Camera-type eye (tissue), 1 donor: Measurements from ENCODE around the gene TGFBR3L. TPM values are rescaled to one million over a fixed set of nuclear protein-coding genes. Genes with fewer than 3 reads are reported as not detected.

Source experiments
- total RNA-seq: library from RNA; depleted of rRNA; stranded (reverse); fragments of >200 nt; gene quantifications from one replicate; pipeline ENCODE4 v1.2.3, GENCODE V29; 2014

Gene TGFBR3L
- not detected for total RNA-seq

DNA sequence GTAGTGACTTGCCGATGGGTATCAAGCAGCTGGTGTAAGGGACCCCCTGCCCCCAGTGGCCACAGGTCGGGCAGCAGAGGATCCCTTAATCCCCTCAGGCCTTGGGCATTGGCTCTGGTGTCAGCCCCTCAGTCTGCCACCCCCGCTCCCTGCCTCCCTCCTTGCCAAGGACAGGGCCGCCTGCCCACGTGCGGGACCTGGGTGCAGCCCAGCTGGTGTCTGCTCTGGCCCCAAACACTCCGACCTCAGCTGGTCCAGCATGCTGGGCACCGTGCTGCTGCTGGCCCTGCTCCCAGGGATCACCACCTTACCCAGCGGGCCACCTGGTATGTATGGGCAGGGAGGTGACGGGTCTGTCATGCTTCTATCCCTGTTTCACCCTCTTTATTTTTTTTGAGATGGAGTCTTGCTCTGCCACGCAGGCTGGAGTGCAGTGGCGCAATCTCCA lies at the start of gene TGFBR3L:
Gene TGFBR3L (plus strand): TSS at position 233 of the 448 bp plus-strand sequence.

DNA sequence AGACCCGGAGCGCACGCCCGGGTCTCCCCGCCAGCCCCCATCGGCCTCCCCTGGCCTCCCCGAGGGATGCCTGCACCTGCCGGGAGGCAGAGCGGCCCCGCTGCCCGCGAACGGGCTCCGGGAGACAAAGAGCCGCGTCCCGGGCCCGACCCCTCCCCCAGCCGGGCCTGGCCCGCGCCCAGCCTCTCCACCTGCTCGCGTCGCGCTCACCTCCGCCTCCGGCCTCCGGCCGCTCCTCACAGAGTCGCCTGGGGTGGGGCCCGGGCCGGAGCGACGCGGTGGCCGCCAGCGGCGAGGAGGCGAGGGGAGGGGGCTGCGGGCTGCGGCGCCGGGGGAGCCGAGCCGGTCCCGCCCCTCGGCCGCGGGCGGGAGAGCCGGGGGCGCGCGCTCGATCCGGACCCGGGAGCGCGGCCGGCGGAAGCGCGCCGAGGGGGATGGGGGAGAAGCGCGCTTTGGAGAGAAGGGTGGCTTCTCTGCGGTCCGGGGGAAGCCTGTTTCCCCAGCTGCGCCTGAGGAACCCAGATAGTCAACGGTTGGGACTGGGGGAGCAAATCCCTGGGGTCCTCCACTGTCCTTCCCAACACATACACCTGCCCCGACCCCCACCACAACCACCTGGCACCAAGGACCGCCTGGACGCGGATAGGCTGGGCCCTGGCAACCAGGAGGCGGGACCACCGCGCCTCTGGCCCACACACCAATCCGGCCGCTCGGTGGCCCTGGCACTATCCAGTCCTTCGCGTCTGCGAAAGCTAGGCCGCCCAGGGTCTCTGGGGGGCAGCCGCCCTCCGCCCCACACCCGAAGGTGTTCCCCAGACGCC lies 40.3 kb upstream of the TGFBR3L start, which contains the start of gene PRR36:
Gene PRR36 (minus strand): TSS at position 315 of the 821 bp plus-strand sequence. CDS start 701 bp downstream, outside the sequence.

DNA sequence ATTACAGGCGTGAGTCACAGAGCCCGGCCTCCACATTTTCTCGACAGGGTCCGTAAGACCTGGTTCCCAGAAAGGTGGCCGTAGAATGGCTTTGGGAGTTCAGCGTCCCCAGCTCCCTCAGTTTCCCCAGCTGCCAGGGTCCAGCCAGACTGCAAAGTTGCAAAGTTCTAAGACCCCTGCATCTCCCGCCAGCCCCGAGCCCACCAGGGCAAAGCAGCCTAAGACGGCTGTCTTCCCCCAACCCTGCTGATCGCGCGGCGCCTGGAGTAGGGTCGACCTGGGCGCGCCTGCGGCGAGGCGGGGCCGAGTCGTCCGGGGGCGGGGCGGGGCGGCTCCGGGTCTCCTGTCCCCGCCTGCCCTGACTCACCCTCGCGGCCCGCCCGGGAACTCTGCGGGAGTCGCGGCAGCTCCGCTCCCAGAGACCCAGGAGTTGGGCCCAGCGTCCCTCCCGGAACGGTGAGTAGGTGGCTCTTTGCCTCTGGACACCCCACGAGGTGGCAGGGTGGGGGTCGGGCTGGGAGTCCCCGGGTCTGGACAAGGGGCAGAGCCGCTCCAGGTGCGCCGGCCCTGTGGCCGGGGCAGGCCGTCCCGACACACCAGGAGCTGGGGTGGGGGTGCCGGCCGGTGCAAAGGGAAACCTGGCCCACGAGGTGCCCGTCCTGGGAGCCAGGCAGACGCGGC lies 26.3 kb upstream of the TGFBR3L start, which contains the start of gene LRRC8E:
Gene LRRC8E (plus strand): TSS at position 366 of the 681 bp plus-strand sequence. CDS start 7,094 bp downstream, outside the sequence.

DNA sequence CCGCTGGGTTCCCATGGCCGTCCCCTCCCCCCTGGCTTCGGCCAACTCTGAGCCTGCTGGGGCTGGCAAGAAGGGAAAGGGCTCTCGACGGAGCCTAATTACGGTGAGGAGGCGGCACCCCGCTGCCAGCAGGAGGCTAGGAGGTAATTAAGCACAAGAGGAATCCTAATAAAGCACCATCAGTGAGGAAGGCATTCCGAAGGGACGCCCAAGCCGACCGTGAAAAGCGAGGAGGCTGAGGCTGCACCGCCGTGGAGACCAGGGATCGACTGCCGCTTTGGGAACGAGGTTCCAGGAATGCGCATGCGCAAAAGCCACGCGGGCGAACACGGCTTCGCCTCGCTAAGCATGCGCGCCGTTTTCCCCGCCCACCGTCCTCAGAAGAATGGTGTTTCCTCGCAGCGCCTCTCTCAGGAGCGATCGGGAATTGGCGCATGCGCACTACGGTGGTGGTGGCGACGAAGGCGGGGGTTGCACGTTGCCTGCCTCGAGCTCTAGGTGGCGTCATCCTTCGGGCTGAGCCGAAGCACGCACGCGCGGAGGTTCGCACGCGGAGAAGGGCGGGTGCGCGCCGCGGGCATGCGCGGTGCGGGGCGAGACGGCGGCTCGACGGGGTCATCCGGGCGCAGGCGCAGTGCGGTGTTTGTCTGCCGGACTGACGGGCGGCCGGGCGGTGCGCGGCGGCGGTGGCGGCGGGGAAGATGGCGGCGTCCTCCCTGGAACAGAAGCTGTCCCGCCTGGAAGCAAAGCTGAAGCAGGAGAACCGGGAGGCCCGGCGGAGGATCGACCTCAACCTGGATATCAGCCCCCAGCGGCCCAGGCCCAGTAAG lies 11.2 kb upstream of the TGFBR3L start, which contains the start of gene MAP2K7:
Gene MAP2K7 (plus strand): TSS at position 634 of the 830 bp plus-strand sequence. CDS start 68 bp downstream, at position 702.

DNA sequence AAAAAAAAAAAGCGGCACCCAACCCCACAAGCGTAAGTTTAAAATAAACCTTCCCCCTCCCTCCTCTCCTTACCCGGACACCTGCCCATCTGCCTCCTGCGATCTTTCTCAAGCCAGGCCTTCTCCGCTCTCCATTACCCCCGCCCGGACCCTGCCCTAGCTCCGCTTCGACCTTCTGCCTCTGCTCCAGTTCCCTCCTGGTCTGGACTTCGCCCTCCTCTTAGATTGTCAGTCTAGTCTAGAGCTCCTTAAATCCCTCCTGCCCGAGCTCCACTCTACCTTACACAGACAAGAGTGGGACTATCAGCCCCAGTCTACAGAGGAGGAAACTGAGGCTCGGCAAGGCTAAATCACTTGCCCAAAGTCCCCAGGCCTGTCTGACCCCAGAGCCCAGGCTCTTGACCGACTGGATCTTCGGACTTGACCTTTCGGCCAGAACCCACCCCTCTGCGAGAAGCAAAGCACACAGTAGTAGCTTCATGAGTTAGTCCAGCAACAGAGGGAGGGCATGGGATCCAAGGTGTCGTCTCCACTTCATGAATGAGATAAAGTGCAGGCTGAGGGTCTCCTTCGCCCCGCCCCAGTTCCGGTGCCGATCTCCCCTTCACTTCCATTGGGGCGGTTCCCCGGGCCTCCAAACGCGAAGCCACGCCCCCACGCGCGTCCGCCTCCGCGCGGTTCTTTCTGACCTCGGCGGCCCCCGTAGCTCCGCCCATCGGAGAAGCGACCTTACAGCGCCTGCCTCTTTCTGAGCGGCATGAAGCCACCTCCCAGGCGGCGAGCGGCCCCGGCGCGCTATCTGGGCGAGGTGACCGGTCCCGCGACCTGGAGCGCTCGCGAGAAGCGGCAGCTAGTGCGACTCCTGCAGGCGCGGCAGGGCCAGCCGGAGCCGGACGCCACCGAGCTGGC lies 5.2 kb downstream of the TGFBR3L start, which contains the start of gene SNAPC2:
Gene SNAPC2 (plus strand): TSS at position 729 of the 909 bp plus-strand sequence. CDS start 29 bp downstream, at position 758.

DNA sequence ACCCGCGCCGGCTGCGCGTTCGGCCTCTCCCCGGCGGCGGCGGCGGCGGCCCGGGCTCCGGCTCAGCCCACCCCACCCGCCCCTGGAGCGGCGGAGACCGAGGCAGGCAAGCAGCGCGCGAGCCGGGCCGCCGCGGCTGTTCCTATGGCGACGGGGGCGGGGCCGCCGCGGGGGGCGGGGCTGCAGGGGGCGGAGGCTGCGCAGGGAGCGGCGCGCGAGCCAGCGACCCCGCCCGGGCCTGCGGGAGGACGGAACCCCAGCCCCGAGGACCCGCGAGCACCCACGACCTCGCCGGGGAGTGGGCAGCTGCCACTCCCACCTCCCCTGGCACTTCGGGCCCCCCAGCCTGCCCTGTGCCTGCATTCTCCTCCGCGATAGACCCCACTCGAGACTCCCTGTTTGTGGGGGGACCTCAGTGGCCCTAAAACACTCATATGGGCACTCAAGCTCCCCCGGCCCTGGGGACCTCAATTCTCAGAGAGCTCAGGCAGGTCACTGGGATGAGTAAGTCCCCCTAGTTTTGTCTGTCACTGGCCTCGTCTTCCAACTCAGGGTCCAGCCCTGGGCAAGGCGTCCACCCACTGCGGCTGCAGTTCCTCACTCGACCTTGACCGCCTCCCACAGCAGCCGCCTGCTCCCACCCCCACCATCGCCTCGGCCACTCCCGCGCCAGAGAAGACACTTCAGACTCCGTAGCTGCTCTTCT lies 11.5 kb downstream of the TGFBR3L start, which contains the start of gene CTXN1:
Gene CTXN1 (minus strand): TSS at position 115 of the 706 bp plus-strand sequence. CDS start 597 bp downstream, outside the sequence.

DNA sequence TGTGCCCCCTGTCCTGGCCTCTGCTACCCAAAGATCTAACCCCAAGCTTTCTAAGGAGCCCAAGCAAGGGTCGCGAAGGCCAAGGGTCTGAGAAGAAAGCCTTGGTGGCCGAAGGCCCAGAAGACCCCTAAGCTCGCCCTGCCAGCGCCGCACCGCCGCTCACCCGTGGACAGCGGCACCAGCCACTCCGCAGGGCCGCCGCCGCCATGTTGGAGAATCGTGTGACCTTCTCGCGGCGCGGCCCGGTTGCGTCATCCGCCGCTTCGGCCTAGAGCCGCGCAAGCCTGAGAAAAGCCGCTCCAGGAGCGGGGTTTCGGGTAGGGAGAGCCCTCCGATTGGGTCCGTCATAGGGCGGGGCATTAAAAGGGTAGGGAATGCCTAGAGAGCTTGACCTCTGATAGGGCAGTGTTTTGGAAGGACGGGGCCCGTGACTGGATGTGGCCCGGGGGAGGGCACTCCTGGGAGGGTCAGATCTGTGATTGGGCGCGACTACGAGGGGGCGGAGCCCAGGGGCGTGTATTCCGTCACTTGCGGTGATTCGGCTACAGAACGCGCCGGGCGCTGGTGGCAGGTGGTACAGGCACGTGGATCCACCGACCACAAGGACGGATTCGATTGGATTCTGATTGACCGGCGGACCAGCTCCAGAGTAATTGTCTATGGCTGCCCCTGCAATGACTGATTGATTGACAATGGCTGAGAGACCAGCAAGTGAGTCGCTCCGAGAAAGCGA lies 29.0 kb downstream of the TGFBR3L start, which contains the start of gene TIMM44:
Gene TIMM44 (minus strand): TSS at position 223 of the 733 bp plus-strand sequence. CDS start 15 bp downstream, at position 208.

Other genes with a start within 250 kb of the TGFBR3L start
- not detected for gene RETN, start 245.8 kb upstream of the TGFBR3L start, total RNA-seq
- not detected for gene MCEMP1, start 237.7 kb upstream of the TGFBR3L start, total RNA-seq
- 36.9 TPM for gene TRAPPC5, start 234.0 kb upstream of the TGFBR3L start, total RNA-seq
- gene FCER2, start 212.7 kb upstream of the TGFBR3L start, total RNA-seq = not detected
- gene CLEC4G, start 182.7 kb upstream of the TGFBR3L start, total RNA-seq = 0.71 TPM
- 5.4 TPM for gene CD209, start 167.3 kb upstream of the TGFBR3L start, total RNA-seq
- gene CLEC4M, start 151.6 kb upstream of the TGFBR3L start, total RNA-seq = 0.27 TPM
- 26.1 TPM for gene EVI5L, start 84.6 kb upstream of the TGFBR3L start, total RNA-seq
- 4.7 TPM for gene PRR36, start 40.4 kb upstream of the TGFBR3L start, total RNA-seq
- 0.33 TPM for gene LRRC8E, start 26.3 kb upstream of the TGFBR3L start, total RNA-seq
- 20.3 TPM for gene MAP2K7, start 11.0 kb upstream of the TGFBR3L start, total RNA-seq
- gene SNAPC2, start 5.5 kb downstream of the TGFBR3L start, total RNA-seq = 7.1 TPM
- gene CTXN1, start 11.3 kb downstream of the TGFBR3L start, total RNA-seq = 10.9 TPM
- gene TIMM44, start 28.8 kb downstream of the TGFBR3L start, total RNA-seq = 52.4 TPM
- gene ELAVL1, start 90.8 kb downstream of the TGFBR3L start, total RNA-seq = 68.1 TPM
- gene CCL25, start 137.9 kb downstream of the TGFBR3L start, total RNA-seq = not detected
- 9.1 TPM for gene FBN3, start 234.8 kb downstream of the TGFBR3L start, total RNA-seq